Endodermal cell (in vitro differentiated cells): ENCODE measurements around the gene CD19. TPM values are rescaled to one million over a fixed set of nuclear protein-coding genes. Genes with fewer than 3 reads are reported as not detected.

Experiments
- DNase-seq: peaks from one replicate; pipeline ENCODE4 v3.0.0-alpha.2; 2017
- H3K27ac ChIP-seq: 2 replicates; pipeline ENCODE4 v1.5.1; 2013; ENCODE audit warnings: mild to moderate bottlenecking, low read depth, low read length, moderate library complexity
- H3K27me3 ChIP-seq: 2 replicates; pipeline ENCODE4 v1.6.1; 2013; ENCODE audit warnings: mild to moderate bottlenecking, low read length, moderate library complexity; ENCODE audit not compliant: insufficient read depth, control insufficient read depth, poor library complexity, severe bottlenecking
- H3K36me3 ChIP-seq: 2 replicates; pipeline ENCODE4 v1.7.0; 2013; ENCODE audit warnings: mild to moderate bottlenecking, low read length, moderate library complexity; ENCODE audit not compliant: control insufficient read depth, insufficient read depth
- H3K4me1 ChIP-seq: one replicate; pipeline ENCODE4 v1.7.0; 2013; ENCODE audit warnings: low read length; ENCODE audit not compliant: control insufficient read depth, insufficient read depth
- H3K4me3 ChIP-seq: 2 replicates; pipeline ENCODE4 v1.5.1; 2013; ENCODE audit warnings: mild to moderate bottlenecking, low read length, moderate library complexity
- H3K9ac ChIP-seq: 2 replicates; pipeline ENCODE4 v1.6.1; 2013; ENCODE audit warnings: mild to moderate bottlenecking, low read length, moderate library complexity; ENCODE audit not compliant: poor library complexity, severe bottlenecking; ENCODE audit errors: extremely low read depth
- H3K9me3 ChIP-seq: 2 replicates; pipeline ENCODE4 v1.6.1; 2013; ENCODE audit warnings: mild to moderate bottlenecking, low read length, moderate library complexity; ENCODE audit not compliant: control insufficient read depth
- H3K27ac Mint-ChIP-seq: 2 replicates; pipeline ENCODE4 v1.8.0; 2020; ENCODE audit warnings: mixed read lengths
- H3K27me3 Mint-ChIP-seq: 2 replicates; pipeline ENCODE4 v1.8.0; 2021; ENCODE audit warnings: mild to moderate bottlenecking, mixed read lengths; ENCODE audit not compliant: insufficient read depth
- H3K36me3 Mint-ChIP-seq: 2 replicates; pipeline ENCODE4 v1.8.0; 2020; ENCODE audit warnings: low read depth, mixed read lengths
- H3K4me1 Mint-ChIP-seq: 2 replicates; pipeline ENCODE4 v1.8.0; 2020; ENCODE audit warnings: mixed read lengths
- H3K4me3 Mint-ChIP-seq: 2 replicates; pipeline ENCODE4 v1.8.0; 2020; ENCODE audit warnings: mild to moderate bottlenecking, moderate library complexity, mixed read lengths
- H3K9me3 Mint-ChIP-seq: 2 replicates; pipeline ENCODE4 v1.8.0; 2020; ENCODE audit warnings: mild to moderate bottlenecking, mixed read lengths
- WGBS, 2 experiments: methylation state at CpG; one replicate each; pipeline versions ENCODE4 v1.1.5 to v1.1.7; 2013; ENCODE audit warnings: missing lambda C conversion rate in 2 of 2, mixed read lengths in 1 of 2; ENCODE audit not compliant: insufficient coverage in 1 of 2, insufficient read length in 1 of 2; 5-methylcytosine and 5-hydroxymethylcytosine counted together
- total RNA-seq, 2 donors: library from RNA; stranded (reverse); fragmentation: NEBNext Ultra II Directional in 1 of 2; extraction: Animal tissue kit (Norgen Biotek cat#: 25700) in 1 of 2; gene quantifications; 2 replicates in 1 of 2; 3 replicates in 1 of 2; pipeline ENCODE4 v1.2.1, GENCODE V29; 2021
- TF ChIP-seq, protein P1 (sequence below): fragments of 200-600 bp; sonication (generic); conservative IDR thresholded peaks from 2 replicates; pipeline ENCODE4 v1.5.0; 2021; ENCODE audit warnings: antibody characterized with exemption, mild to moderate bottlenecking

CD19 gene
- total RNA-seq, 2 donors from 2014 or later = not detected

DNA sequence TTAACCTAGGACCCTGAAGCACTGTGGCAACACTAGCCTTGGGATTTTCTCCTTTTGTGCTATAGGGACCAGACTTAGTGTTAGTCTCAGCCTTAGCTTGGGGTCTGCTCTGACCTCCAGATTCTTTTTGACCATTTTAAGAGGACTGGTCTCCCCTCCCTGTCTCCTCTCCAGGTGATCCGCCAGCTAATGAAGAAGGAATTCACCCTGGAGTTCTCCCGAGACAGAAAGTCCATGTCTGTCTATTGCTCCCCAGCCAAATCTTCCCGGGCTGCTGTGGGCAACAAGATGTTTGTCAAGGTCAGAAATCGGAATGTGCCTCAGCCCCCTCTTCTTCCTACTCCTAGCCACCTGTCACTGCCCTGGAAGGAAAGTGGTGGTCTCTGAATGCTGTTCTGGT, 33.9 kb upstream of the CD19 start:
- Histone ChIP-seq H3K4me3 (no peak overlapping the region), H3K4me1 (no peaks in the 10 kb centered on the region), H3K9me3 (no peaks in the 10 kb centered on the region), H3K9ac (no peak overlapping the region), H3K27me3 (no peaks in the 10 kb centered on the region), H3K27ac (no peak overlapping the region), H3K36me3 (no peaks in the 10 kb centered on the region)
- Mint-ChIP-seq H3K27ac (no peak overlapping the region), H3K9me3 (no peaks in the 10 kb centered on the region), H3K36me3 (no peaks in the 10 kb centered on the region), H3K27me3 (no peaks in the 10 kb centered on the region), H3K4me3 (no peak overlapping the region), H3K4me1 (no peaks in the 10 kb centered on the region)
- 87 to 95% methylated on average over 3 to 4 of the region's 4 CpGs for WGBS, 2 experiments
- DNase-seq = no peak
- TF ChIP-seq, protein P1, sequence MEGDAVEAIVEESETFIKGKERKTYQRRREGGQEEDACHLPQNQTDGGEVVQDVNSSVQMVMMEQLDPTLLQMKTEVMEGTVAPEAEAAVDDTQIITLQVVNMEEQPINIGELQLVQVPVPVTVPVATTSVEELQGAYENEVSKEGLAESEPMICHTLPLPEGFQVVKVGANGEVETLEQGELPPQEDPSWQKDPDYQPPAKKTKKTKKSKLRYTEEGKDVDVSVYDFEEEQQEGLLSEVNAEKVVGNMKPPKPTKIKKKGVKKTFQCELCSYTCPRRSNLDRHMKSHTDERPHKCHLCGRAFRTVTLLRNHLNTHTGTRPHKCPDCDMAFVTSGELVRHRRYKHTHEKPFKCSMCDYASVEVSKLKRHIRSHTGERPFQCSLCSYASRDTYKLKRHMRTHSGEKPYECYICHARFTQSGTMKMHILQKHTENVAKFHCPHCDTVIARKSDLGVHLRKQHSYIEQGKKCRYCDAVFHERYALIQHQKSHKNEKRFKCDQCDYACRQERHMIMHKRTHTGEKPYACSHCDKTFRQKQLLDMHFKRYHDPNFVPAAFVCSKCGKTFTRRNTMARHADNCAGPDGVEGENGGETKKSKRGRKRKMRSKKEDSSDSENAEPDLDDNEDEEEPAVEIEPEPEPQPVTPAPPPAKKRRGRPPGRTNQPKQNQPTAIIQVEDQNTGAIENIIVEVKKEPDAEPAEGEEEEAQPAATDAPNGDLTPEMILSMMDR = no peak

DNA sequence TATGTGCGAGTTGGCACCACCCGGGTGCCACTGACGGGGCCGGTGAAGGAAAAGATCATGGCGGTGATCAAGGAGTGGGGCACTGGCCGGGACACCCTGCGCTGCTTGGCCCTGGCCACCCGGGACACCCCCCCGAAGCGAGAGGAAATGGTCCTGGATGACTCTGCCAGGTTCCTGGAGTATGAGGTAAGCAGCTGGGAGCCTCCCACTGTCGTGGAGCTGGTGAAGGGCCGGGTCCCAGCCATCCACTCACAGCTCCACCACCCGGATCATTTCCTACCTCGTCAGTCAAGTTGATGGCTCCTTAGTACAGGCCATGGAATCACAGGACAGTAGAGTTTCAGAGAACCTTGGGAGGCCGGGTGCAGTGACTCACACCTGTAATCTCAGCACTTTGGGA, 33.5 kb upstream of the CD19 start:
- TF ChIP-seq, protein P1 = no peak
- no peaks in the 10 kb centered on the region for H3K4me1 Mint-ChIP-seq
- no peaks in the 10 kb centered on the region for H3K27me3 Mint-ChIP-seq
- 91% methylated on average over 12 to 15 of the region's 15 CpGs for WGBS, 2 experiments
- DNase-seq = no peak
- H3K4me3 Mint-ChIP-seq = no peak overlapping the region
- H3K27ac Mint-ChIP-seq = peak overlapping the region; percentile 30
- H3K4me3 ChIP-seq = no peak overlapping the region
- no peaks in the 10 kb centered on the region for H3K4me1 ChIP-seq
- H3K36me3 ChIP-seq = no peaks in the 10 kb centered on the region
- H3K27ac ChIP-seq = no peak overlapping the region
- no peaks in the 10 kb centered on the region for H3K9me3 ChIP-seq
- H3K27me3 ChIP-seq = no peaks in the 10 kb centered on the region
- no peaks in the 10 kb centered on the region for H3K36me3 Mint-ChIP-seq
- H3K9me3 Mint-ChIP-seq = no peaks in the 10 kb centered on the region
- H3K9ac ChIP-seq = no peak overlapping the region

DNA sequence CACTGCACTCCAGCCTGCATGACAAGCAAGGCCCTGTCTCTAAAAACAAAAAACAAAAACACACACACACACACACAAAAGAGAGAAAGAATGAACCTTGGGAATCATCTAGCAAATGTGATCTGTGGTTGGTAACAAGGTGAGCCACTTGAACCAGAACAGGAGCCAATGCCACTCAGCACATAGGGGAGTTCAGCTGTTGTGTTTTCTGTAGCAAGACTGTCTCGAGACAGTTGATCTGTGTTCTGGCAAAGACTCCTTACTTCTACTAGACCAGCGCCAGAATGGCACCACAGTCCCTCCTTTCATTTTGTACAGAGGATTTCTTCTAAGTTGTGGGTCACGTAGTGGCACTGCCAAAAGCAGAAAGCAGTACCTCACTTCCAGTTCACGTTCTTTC, 32.8 kb upstream of the CD19 start:
- no peaks in the 10 kb centered on the region for H3K36me3 ChIP-seq
- H3K27me3 ChIP-seq = no peaks in the 10 kb centered on the region
- TF ChIP-seq, protein P1 = no peak
- no peaks in the 10 kb centered on the region for H3K36me3 Mint-ChIP-seq
- no peaks in the 10 kb centered on the region for H3K9me3 Mint-ChIP-seq
- no peak overlapping the region for H3K4me3 Mint-ChIP-seq
- DNase-seq = no peak
- H3K27ac Mint-ChIP-seq = no peak overlapping the region
- H3K9ac ChIP-seq = no peak overlapping the region
- no peak overlapping the region for H3K4me3 ChIP-seq
- no peaks in the 10 kb centered on the region for H3K9me3 ChIP-seq
- H3K4me1 Mint-ChIP-seq = no peaks in the 10 kb centered on the region
- no peaks in the 10 kb centered on the region for H3K4me1 ChIP-seq
- H3K27me3 Mint-ChIP-seq = no peaks in the 10 kb centered on the region
- WGBS, 2 experiments = 89 to 93% methylated on average over 4 of the region's 4 CpGs
- peak overlapping the region; percentile 17 for H3K27ac ChIP-seq
